GM12864 (cell line): Measurements from ENCODE around the gene TRIO.

Experiments used
- DNase-seq: peaks from one replicate; pipeline ENCODE4 v3.0.0-alpha.2; 2011; ENCODE audit warnings: low read depth
- H3K4me3 ChIP-seq: 2 replicates; pipeline ENCODE4 v1.5.1; 2011; ENCODE audit warnings: mild to moderate bottlenecking, low read depth, low read length, control low read depth
- CTCF ChIP-seq: IDR thresholded peaks from 2 replicates; pipeline ENCODE4 v1.5.1; 2011; ENCODE audit warnings: low read depth, mild to moderate bottlenecking, moderate library complexity, low read length, control low read depth, inconsistent platforms; ENCODE audit errors: missing control alignments

Gene TRIO

GRCh38 chr5:14122089-14122488 lies 21.1 kb upstream of the TRIO start:
- no peak overlapping the region for H3K4me3 ChIP-seq
- TF ChIP-seq CTCF: no peak
- no peak for DNase-seq

- no peak for TF ChIP-seq CTCF
- no peak overlapping the region for H3K4me3 ChIP-seq
- no peak for DNase-seq
Observed at GRCh38 chr5:14123551-14123950, 19.6 kb upstream of the TRIO start.

GRCh38 chr5:14123974-14124482 lies 19.1 kb upstream of the TRIO start:
- no peak for TF ChIP-seq CTCF
- no peak overlapping the region for H3K4me3 ChIP-seq
- no peak for DNase-seq

GRCh38 chr5:14125262-14125661 lies 17.9 kb upstream of the TRIO start:
- TF ChIP-seq CTCF: no peak
- H3K4me3 ChIP-seq: no peak overlapping the region
- no peak for DNase-seq

GRCh38 chr5:14127587-14127986 lies 15.6 kb upstream of the TRIO start:
- TF ChIP-seq CTCF: no peak
- H3K4me3 ChIP-seq: no peak overlapping the region
- DNase-seq: no peak

GRCh38 chr5:14128079-14128478 lies 15.1 kb upstream of the TRIO start:
- DNase-seq: no peak
- H3K4me3 ChIP-seq: no peak overlapping the region
- TF ChIP-seq CTCF: no peak

GRCh38 chr5:14129123-14129522 lies 14.0 kb upstream of the TRIO start:
- no peak for TF ChIP-seq CTCF
- no peak overlapping the region for H3K4me3 ChIP-seq
- no peak for DNase-seq
